ENCODE results near the gene ZBTB20. TPM values are rescaled to one million over a fixed set of nuclear protein-coding genes. Genes with fewer than 3 reads are reported as not detected.
A peak's percentile ranks its signal among the peaks of the same experiment; 100 is the strongest.
"Not testable (repeated sequence)": the region's sequence is repeated elsewhere in the genome, so short reads cannot be mapped to it uniquely, and the experiment has no call there.

Gene ZBTB20
- polyA plus RNA-seq, 1 donor from 2014 or later, result 42.6 TPM

- Mint-ChIP-seq H3K9me3 (no peaks in the 10 kb centered on the region), H3K4me1 (peaks cover 0 to 8% (median 0%) of the 10 kb centered on the region in 3 donors), H3K36me3 (peaks cover 3% of the 10 kb centered on the region), H3K27ac (no peak overlapping the region), H3K27me3 (no peaks in the 10 kb centered on the region), H3K4me3 (no peak overlapping the region)
Observed at GRCh38 chr3:114827495-114827894, 319.6 kb downstream of the ZBTB20 start.

GRCh38 chr3:114824014-114824413 lies 323.1 kb downstream of the ZBTB20 start:
- Mint-ChIP-seq H3K4me3 (no peak overlapping the region), H3K36me3 (peaks cover 3% of the 10 kb centered on the region), H3K9me3 (no peaks in the 10 kb centered on the region), H3K27ac (no peak overlapping the region), H3K27me3 (no peaks in the 10 kb centered on the region), H3K4me1 (peaks cover 0 to 8% (median 3%) of the 10 kb centered on the region in 3 donors)

- Mint-ChIP-seq H3K36me3 (peaks cover 3% of the 10 kb centered on the region), H3K27ac (no peak overlapping the region), H3K9me3 (no peaks in the 10 kb centered on the region), H3K4me1 (peaks cover 0 to 8% (median 4%) of the 10 kb centered on the region in 3 donors), H3K4me3 (no peak overlapping the region), H3K27me3 (no peaks in the 10 kb centered on the region)
Observed at GRCh38 chr3:114823061-114823460, 324.0 kb downstream of the ZBTB20 start.

GRCh38 chr3:114816052-114816451 lies 331.0 kb downstream of the ZBTB20 start:
- peak overlapping the region in 1 of 4 donors; percentile 73 for H3K4me3 Mint-ChIP-seq
- no peaks in the 10 kb centered on the region for H3K27me3 Mint-ChIP-seq
- no peak overlapping the region for H3K27ac Mint-ChIP-seq
- H3K4me1 Mint-ChIP-seq, result peaks cover 12 to 18% (median 14%) of the 10 kb centered on the region in 3 donors
- H3K36me3 Mint-ChIP-seq, result peaks cover 6% of the 10 kb centered on the region
- H3K9me3 Mint-ChIP-seq, result no peaks in the 10 kb centered on the region

- not testable (repeated sequence) for H3K27me3 Mint-ChIP-seq, H3K9me3 Mint-ChIP-seq, H3K36me3 Mint-ChIP-seq, H3K4me3 Mint-ChIP-seq, H3K27ac Mint-ChIP-seq
- peaks cover 22 to 23% (median 23%) of the 10 kb centered on the region in 3 donors for H3K4me1 Mint-ChIP-seq
Observed at GRCh38 chr3:114812541-114813238, 334.4 kb downstream of the ZBTB20 start.

- peaks cover 6% of the 10 kb centered on the region for H3K36me3 Mint-ChIP-seq
- H3K4me3 Mint-ChIP-seq, result peak overlapping the region in 2 of 4 donors; percentile 1 to 81
- H3K27ac Mint-ChIP-seq, result peak overlapping the region in 2 of 3 donors; percentile 0 to 63
- no peaks in the 10 kb centered on the region for H3K27me3 Mint-ChIP-seq
- no peaks in the 10 kb centered on the region for H3K9me3 Mint-ChIP-seq
- H3K4me1 Mint-ChIP-seq, result peaks cover 11 to 17% (median 13%) of the 10 kb centered on the region in 3 donors
Observed at GRCh38 chr3:114809668-114810413, 337.2 kb downstream of the ZBTB20 start.

GRCh38 chr3:114804099-114804498 lies 343.0 kb downstream of the ZBTB20 start:
- H3K27ac Mint-ChIP-seq, result peak overlapping the region in 1 of 3 donors; percentile 54
- peaks cover 3% of the 10 kb centered on the region for H3K36me3 Mint-ChIP-seq
- no peaks in the 10 kb centered on the region for H3K27me3 Mint-ChIP-seq
- no peak overlapping the region for H3K4me3 Mint-ChIP-seq
- peaks cover 8 to 16% (median 14%) of the 10 kb centered on the region in 3 donors for H3K4me1 Mint-ChIP-seq
- peaks cover 0 to 1% (median 0%) of the 10 kb centered on the region in 3 donors for H3K9me3 Mint-ChIP-seq

GRCh38 chr3:114803042-114803695 lies 343.9 kb downstream of the ZBTB20 start:
- Mint-ChIP-seq H3K27me3 (no peaks in the 10 kb centered on the region), H3K4me1 (peaks cover 8 to 16% (median 14%) of the 10 kb centered on the region in 3 donors), H3K36me3 (peaks cover 5% of the 10 kb centered on the region), H3K4me3 (no peak overlapping the region), H3K9me3 (peaks cover 0 to 3% (median 0%) of the 10 kb centered on the region in 3 donors), H3K27ac (no peak overlapping the region)

GRCh38 chr3:114800272-114801031 lies 346.6 kb downstream of the ZBTB20 start:
- H3K4me1 Mint-ChIP-seq, result peaks cover 8 to 16% (median 12%) of the 10 kb centered on the region in 3 donors
- no peaks in the 10 kb centered on the region for H3K27me3 Mint-ChIP-seq
- no peak overlapping the region for H3K4me3 Mint-ChIP-seq
- H3K9me3 Mint-ChIP-seq, result peaks cover 0 to 3% (median 0%) of the 10 kb centered on the region in 3 donors
- no peak overlapping the region for H3K27ac Mint-ChIP-seq
- peaks cover 3% of the 10 kb centered on the region for H3K36me3 Mint-ChIP-seq

GRCh38 chr3:114799816-114800215 lies 347.3 kb downstream of the ZBTB20 start:
- Mint-ChIP-seq H3K4me1 (peaks cover 8 to 12% (median 11%) of the 10 kb centered on the region in 3 donors), H3K27me3 (no peaks in the 10 kb centered on the region), H3K4me3 (no peak overlapping the region), H3K36me3 (peaks cover 3% of the 10 kb centered on the region), H3K9me3 (peaks cover 0 to 3% (median 0%) of the 10 kb centered on the region in 3 donors), H3K27ac (no peak overlapping the region)

GRCh38 chr3:114796796-114797195 lies 350.3 kb downstream of the ZBTB20 start:
- no peak overlapping the region for H3K4me3 Mint-ChIP-seq
- no peak overlapping the region for H3K27ac Mint-ChIP-seq
- no peaks in the 10 kb centered on the region for H3K27me3 Mint-ChIP-seq
- peaks cover 0 to 3% (median 0%) of the 10 kb centered on the region in 3 donors for H3K9me3 Mint-ChIP-seq
- H3K36me3 Mint-ChIP-seq, result peaks cover 3% of the 10 kb centered on the region
- H3K4me1 Mint-ChIP-seq, result peaks cover 0 to 5% (median 4%) of the 10 kb centered on the region in 3 donors

- no peak overlapping the region for H3K27ac Mint-ChIP-seq
Observed at GRCh38 chr3:114794894-114795630, 352.0 kb downstream of the ZBTB20 start.

GRCh38 chr3:114792159-114792918 lies 354.7 kb downstream of the ZBTB20 start:
- no peaks in the 10 kb centered on the region for H3K27me3 Mint-ChIP-seq
- peaks cover 0 to 5% (median 2%) of the 10 kb centered on the region in 3 donors for H3K9me3 Mint-ChIP-seq
- no peak overlapping the region for H3K4me3 Mint-ChIP-seq
- no peak overlapping the region for H3K27ac Mint-ChIP-seq
- peaks cover 0 to 4% (median 0%) of the 10 kb centered on the region in 3 donors for H3K4me1 Mint-ChIP-seq
- peaks cover 4% of the 10 kb centered on the region for H3K36me3 Mint-ChIP-seq

More at GRCh38 chr3:114794894-114795630, 352.0 kb downstream of the ZBTB20 start:
- peaks cover 3% of the 10 kb centered on the region for H3K36me3 Mint-ChIP-seq
- H3K4me3 Mint-ChIP-seq, result no peak overlapping the region
- no peaks in the 10 kb centered on the region for H3K27me3 Mint-ChIP-seq
- peaks cover 0 to 3% (median 0%) of the 10 kb centered on the region in 3 donors for H3K9me3 Mint-ChIP-seq
- H3K4me1 Mint-ChIP-seq, result peaks cover 0 to 4% (median 0%) of the 10 kb centered on the region in 3 donors

Measured in IgD-negative memory B cell (primary cell).